ENCODE results near the gene NUDT16L1.

DNA sequence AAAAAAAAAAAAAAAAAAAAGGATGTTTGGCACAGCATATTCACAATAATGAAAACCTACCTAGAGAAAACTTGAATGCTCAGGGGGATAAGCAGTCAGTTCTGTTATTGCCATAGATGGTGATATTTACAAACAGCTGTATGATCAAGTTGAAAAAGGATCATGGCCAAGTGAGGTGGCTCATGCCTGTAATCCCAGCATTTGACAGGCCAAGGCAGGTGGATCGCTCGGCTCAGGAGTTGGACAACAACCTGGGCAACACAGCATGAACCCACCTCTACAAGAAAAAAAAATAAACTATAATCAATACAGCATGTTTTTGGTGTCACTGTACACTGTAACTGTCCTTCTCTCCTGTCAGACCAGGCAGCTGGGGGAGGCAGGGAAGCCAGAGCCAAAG, 21.6 kb downstream of the NUDT16L1 start:
- TF ChIP-seq, protein P1, sequence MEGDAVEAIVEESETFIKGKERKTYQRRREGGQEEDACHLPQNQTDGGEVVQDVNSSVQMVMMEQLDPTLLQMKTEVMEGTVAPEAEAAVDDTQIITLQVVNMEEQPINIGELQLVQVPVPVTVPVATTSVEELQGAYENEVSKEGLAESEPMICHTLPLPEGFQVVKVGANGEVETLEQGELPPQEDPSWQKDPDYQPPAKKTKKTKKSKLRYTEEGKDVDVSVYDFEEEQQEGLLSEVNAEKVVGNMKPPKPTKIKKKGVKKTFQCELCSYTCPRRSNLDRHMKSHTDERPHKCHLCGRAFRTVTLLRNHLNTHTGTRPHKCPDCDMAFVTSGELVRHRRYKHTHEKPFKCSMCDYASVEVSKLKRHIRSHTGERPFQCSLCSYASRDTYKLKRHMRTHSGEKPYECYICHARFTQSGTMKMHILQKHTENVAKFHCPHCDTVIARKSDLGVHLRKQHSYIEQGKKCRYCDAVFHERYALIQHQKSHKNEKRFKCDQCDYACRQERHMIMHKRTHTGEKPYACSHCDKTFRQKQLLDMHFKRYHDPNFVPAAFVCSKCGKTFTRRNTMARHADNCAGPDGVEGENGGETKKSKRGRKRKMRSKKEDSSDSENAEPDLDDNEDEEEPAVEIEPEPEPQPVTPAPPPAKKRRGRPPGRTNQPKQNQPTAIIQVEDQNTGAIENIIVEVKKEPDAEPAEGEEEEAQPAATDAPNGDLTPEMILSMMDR (conservative IDR thresholded peaks at IDR 0.05; ENCODE audit: low read length): no peak
- no peak for TF ChIP-seq EZH2phosphoT487 (IDR thresholded peaks at IDR 0.05; ENCODE audit: borderline replicate concordance)
